Uterus (tissue), 4 donors: ENCODE data around the gene RAB11FIP4. TPM values are rescaled to one million over a fixed set of nuclear protein-coding genes. Genes with fewer than 3 reads are reported as not detected.

Experiments used
- DNase-seq, 2 donors: peaks; one replicate each; pipeline ENCODE4 v3.0.0-alpha.2; 2019 to 2020
- H3K27ac ChIP-seq, 2 donors: fragments of 200-600 bp; sonication (generic); 1 replicate in 1 of 2; 2 replicates in 1 of 2; pipeline ENCODE4 v1.5.1; 2016 to 2018
- H3K27me3 ChIP-seq, 2 donors: fragments of 200-600 bp; sonication (generic); one replicate each; pipeline ENCODE4 v1.5.1; 2018 to 2019; ENCODE audit warnings: control low read depth in 1 of 2
- H3K36me3 ChIP-seq, 2 donors: fragments of 200-600 bp; sonication (generic); one replicate each; pipeline ENCODE4 v1.5.1; 2019; ENCODE audit warnings: control low read depth in 1 of 2
- H3K4me1 ChIP-seq, 2 donors: fragments of 200-600 bp; sonication (generic); one replicate each; pipeline ENCODE4 v1.5.1; 2018 to 2019; ENCODE audit warnings: control low read depth in 1 of 2
- H3K4me3 ChIP-seq, 2 donors: fragments of 200-600 bp; sonication (generic); 1 replicate in 1 of 2; 2 replicates in 1 of 2; pipeline ENCODE4 v1.5.1; 2018 to 2019; ENCODE audit warnings: mild to moderate bottlenecking in 1 of 2
- H3K9me3 ChIP-seq, 2 donors: fragments of 200-600 bp; sonication (generic); one replicate each; pipeline ENCODE4 v1.5.1; 2019; ENCODE audit warnings: control low read depth in 1 of 2
- CTCF ChIP-seq, 4 experiments: fragments of 200-600 bp in 2 of 4; fragments of 450-650 bp in 2 of 4; sonication (generic) in 2 of 4; IDR thresholded peaks; one replicate each; pipeline ENCODE4 v1.5.1; 2016 to 2019; ENCODE audit warnings: antibody characterized with exemption in 4 of 4, mild to moderate bottlenecking in 2 of 4, moderate library complexity in 1 of 4
- POLR2A ChIP-seq, 2 donors: fragments of 450-650 bp; IDR thresholded peaks; one replicate each; pipeline ENCODE4 v1.6.1; 2016; ENCODE audit warnings: antibody characterized with exemption in 2 of 2, mild to moderate bottlenecking in 1 of 2, moderate library complexity in 1 of 2
- intact Hi-C: fragments of 100-400 bp; cut with DNase I; formaldehyde crosslinking; loops from one replicate; pipeline ENCODE4 v1.15.1; 2023; ENCODE audit warnings: low total_unique reads
- total RNA-seq, 4 donors: library from RNA; depleted of rRNA in 3 of 4; stranded (reverse); fragments of >200 nt in 3 of 4; gene quantifications; one replicate each; pipeline versions ENCODE4 v1.1.0 to v1.2.4, GENCODE V29; 2014 to 2023
- donor health status: DM: yes; HTN: yes; CAD: no.

Gene RAB11FIP4
- total RNA-seq, 4 donors from 2014 or later, result 7.2 to 12.0 TPM; not detected in 2

DNA sequence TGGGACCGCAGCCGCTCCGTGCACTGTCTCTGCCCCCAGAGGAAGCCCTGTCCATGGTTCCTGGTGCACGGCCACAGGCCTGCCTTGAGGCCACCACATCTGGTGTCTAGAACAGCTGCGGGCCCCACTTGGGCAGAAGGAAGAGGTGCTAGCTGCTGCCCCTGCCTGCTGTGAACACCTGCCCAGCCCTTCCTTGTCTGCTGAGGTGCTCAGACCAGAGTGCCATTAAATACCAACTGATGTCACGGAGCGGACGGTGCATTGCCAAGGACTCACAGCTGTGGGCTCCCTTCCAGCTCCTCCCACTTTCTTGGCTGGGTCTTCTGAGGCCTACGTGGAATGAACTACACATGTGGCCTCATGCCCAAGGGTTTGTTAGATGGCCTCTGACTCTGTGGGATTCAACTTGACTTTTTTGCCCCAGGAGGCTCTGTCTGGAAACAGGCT is 146.1 kb downstream of the RAB11FIP4 start:
- H3K4me3 ChIP-seq, result no peak overlapping the region
- peak in 1 of 2 donors; percentile 49 for DNase-seq
- H3K27ac ChIP-seq, result no peak overlapping the region
- H3K4me1 ChIP-seq, result no peaks in the 10 kb centered on the region
- H3K9me3 ChIP-seq, result no peaks in the 10 kb centered on the region
- H3K27me3 ChIP-seq, result no peaks in the 10 kb centered on the region
- no peaks in the 10 kb centered on the region for H3K36me3 ChIP-seq
- intact Hi-C loops, result no loop called here
- TF ChIP-seq CTCF (IDR thresholded peaks at IDR 0.05), result no peak
- TF ChIP-seq POLR2A (IDR thresholded peaks at IDR 0.05), result no peak

- no peak for TF ChIP-seq CTCF (IDR thresholded peaks at IDR 0.05)
- no peak for TF ChIP-seq POLR2A (IDR thresholded peaks at IDR 0.05)
- H3K4me3 ChIP-seq, result no peak overlapping the region
- no peak overlapping the region for H3K27ac ChIP-seq
- H3K9me3 ChIP-seq, result no peaks in the 10 kb centered on the region
- H3K4me1 ChIP-seq, result no peaks in the 10 kb centered on the region
- no peaks in the 10 kb centered on the region for H3K27me3 ChIP-seq
- intact Hi-C loops, result no loop called here
- DNase-seq, result no peak
- no peaks in the 10 kb centered on the region for H3K36me3 ChIP-seq
These were observed 146.7 kb downstream of the RAB11FIP4 start for GRCh38 chr17:31538080-31538762.

- no peak for TF ChIP-seq POLR2A (IDR thresholded peaks at IDR 0.05)
- TF ChIP-seq CTCF (IDR thresholded peaks at IDR 0.05), result no peak
- Histone ChIP-seq H3K9me3 (no peaks in the 10 kb centered on the region), H3K4me3 (no peak overlapping the region), H3K27me3 (no peaks in the 10 kb centered on the region), H3K4me1 (no peaks in the 10 kb centered on the region), H3K36me3 (no peaks in the 10 kb centered on the region), H3K27ac (no peak overlapping the region)
- no peak for DNase-seq
- intact Hi-C loops, result no loop called here
These were observed 149.3 kb downstream of the RAB11FIP4 start for GRCh38 chr17:31540602-31541307.

- no peak overlapping the region for H3K27ac ChIP-seq
These were observed 150.1 kb downstream of the RAB11FIP4 start for GRCh38 chr17:31541559-31541958.

More at GRCh38 chr17:31541559-31541958, 150.1 kb downstream of the RAB11FIP4 start:
- Histone ChIP-seq H3K36me3 (no peaks in the 10 kb centered on the region), H3K27me3 (no peaks in the 10 kb centered on the region), H3K9me3 (no peaks in the 10 kb centered on the region), H3K4me1 (no peaks in the 10 kb centered on the region), H3K4me3 (no peak overlapping the region)
- TF ChIP-seq POLR2A (IDR thresholded peaks at IDR 0.05) (no peak), CTCF (IDR thresholded peaks at IDR 0.05) (no peak)
- intact Hi-C loops, result no loop called here
- DNase-seq, result no peak
